VCaP (cell line): ENCODE measurements around the gene HDAC4.

ENCODE experiments used
- H3K27ac ChIP-seq: fragments of 450-650 bp; 2 replicates; pipeline ENCODE4 v1.5.1; 2017
- TF ChIP-seq, protein P1 (sequence below): fragments of 450-650 bp; conservative IDR thresholded peaks from 2 replicates; pipeline ENCODE4 v1.5.1; 2017; ENCODE audit warnings: mild to moderate bottlenecking, moderate library complexity

Gene HDAC4

DNA sequence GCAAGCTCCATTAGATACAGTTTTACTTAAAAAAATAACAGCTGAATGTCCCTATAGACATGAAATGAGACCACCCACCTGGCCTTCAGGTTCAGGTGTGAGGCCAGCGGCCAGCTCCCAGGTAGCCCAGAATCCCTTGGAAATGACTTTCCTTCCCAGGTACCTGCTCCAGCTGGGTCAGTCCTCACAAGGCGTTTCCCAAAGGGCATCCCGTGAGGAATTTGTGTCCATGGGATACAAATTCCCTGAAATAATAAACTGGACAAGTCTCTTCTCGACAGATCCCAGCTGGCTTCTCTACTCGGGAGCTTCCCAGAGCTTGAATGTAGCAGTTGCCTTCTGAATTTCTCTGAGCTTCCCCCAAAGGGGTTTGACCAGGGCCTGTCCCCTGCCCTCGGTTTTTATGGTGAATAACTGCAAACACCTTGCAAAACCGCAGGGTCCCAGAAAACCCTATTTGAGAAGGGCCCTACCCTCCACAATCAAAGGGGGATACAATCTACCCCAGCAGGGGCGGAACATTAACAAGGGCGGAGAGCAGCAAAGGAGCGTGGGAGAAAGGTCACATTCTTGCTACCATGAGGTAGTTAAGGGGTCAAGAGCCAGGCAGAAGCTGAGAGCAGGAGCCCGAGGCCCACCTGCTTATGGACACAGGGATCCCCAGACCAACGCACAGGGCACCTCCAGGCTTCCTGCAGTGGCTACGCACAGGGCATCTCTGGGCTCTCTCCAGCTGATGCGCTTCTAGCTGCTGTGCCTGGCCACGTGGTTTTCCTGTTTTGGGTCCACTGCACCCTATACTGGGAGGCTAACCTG lies 107.7 kb downstream of the HDAC4 start:
- TF ChIP-seq, protein P1, sequence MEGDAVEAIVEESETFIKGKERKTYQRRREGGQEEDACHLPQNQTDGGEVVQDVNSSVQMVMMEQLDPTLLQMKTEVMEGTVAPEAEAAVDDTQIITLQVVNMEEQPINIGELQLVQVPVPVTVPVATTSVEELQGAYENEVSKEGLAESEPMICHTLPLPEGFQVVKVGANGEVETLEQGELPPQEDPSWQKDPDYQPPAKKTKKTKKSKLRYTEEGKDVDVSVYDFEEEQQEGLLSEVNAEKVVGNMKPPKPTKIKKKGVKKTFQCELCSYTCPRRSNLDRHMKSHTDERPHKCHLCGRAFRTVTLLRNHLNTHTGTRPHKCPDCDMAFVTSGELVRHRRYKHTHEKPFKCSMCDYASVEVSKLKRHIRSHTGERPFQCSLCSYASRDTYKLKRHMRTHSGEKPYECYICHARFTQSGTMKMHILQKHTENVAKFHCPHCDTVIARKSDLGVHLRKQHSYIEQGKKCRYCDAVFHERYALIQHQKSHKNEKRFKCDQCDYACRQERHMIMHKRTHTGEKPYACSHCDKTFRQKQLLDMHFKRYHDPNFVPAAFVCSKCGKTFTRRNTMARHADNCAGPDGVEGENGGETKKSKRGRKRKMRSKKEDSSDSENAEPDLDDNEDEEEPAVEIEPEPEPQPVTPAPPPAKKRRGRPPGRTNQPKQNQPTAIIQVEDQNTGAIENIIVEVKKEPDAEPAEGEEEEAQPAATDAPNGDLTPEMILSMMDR, result no peak
- H3K27ac ChIP-seq, result peak overlapping the region; percentile 94; the same call in 1 of the 2 replicates

DNA sequence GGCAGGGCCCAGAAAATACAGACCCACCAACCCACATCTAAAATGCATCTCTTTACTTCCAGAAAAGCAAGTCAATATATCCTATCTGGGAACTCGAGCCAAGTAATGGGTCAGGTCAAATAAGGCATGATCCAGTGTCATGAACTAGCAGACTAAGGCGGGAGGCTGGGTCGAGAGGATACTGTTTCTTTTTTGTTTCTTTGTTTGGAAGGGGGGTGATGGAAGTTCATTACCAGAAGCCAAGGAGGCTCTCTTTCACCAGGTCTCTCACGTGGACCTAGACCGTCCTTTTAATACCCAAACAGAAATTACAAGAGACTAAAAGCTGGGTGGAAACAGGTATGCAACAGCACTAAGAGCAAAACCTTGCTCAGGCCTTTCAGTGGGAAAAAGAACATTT lies 108.3 kb downstream of the HDAC4 start:
- no peak overlapping the region for H3K27ac ChIP-seq
- TF ChIP-seq, protein P1, result no peak

DNA sequence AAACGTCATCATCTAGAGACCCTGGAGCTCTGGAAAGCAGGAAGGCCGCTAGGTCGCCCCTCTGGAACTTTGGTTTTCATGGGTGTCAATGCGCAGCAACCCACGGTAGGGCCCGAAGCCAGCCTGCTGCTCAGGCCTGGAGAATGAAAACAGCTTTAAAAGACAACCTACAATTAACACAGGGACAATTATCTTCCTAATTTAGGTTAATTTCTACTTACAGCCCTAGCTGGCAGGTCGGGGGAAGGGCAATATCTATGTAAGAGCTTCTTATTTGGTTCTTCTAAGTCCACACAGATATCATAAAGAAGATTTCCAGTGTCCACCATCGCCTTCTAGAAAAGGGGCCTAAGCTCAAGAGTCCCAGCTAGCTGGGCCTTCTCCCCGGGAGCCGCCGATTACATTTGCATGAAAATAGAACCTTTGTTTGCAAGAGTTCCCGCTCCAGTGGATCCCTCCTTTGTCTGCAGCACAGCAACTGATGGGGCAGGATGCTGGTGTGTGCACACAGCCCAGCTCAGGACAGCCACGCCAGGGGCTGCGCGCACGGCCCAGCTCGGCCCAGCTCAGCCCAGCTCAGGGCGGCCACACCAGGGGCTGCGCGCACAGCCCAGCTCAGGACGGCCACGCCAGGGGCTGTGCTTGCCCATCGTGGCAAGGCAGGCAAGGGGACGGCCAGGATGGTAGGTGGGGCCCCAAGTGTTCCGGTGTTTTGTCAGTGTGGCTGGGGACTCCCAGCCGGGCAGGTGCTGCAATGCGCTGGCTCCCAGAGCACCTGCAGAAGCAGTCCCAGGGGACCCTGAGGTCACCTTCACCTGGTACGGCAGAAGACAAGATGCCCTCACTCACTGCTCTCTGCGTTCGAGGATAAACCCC lies 109.1 kb downstream of the HDAC4 start:
- H3K27ac ChIP-seq, result no peak overlapping the region
- TF ChIP-seq, protein P1, result no peak

DNA sequence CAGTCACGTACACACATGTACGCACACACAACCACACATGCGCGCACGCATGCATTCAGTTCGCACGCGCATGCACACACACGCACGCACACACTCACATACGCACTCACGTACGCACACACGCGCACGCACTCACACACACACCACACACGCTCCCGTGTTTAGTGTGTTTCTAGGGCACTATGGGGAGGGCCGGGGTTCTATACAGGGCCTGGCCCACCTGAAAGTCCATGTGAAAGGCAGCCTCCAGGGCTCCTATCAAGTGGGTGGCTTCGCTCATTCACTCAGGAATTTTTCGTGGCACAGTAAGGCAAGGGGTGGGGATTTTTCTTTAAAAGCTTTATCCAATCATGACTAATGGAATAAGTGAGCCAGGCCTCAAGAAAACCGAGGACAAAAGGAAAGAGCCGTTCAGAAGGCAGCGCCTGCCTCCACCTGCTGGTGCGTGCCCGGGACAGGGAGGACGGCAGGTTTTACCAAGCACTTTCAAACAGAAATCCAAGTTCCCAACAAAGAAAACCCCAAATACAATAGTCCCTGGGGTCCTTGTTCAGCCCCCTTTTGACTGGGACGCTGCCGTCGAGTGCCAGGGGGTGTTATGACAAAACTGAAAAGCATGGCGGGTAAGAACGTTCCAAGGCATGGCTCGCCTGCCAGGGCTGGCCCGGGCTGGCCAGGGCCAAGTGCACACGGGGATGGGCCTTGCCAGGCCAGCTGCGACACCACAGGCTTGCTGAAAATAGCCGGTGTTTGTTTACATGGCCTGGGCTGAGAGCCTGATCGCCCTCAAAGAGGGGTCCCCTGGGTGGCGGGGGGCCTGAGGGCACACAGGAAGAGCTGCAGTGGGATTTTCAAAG lies 110.0 kb downstream of the HDAC4 start:
- no peak overlapping the region for H3K27ac ChIP-seq

DNA sequence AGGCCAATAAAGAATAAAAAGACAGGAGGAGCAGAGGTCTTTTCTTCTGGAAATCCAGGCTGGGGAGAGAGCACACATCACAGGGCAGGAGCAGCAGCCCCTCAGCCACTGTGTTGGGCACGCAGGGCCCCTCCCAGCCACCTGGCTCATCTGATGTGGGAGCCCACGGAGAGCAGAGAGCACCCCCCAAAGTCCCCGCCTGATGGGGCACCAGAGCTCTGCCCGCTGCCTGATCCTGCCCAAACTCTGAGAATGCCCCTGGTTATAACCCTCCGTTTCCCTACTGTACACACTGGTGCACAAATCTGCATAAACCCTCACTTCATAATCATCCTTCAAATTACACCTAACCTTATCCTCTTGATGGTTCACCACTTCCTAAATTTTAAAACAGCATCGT lies 111.3 kb downstream of the HDAC4 start:
- TF ChIP-seq, protein P1, result no peak
- no peak overlapping the region for H3K27ac ChIP-seq

More for the DNA sequence above, 110.0 kb downstream of the HDAC4 start:
- TF ChIP-seq, protein P1, result no peak

DNA sequence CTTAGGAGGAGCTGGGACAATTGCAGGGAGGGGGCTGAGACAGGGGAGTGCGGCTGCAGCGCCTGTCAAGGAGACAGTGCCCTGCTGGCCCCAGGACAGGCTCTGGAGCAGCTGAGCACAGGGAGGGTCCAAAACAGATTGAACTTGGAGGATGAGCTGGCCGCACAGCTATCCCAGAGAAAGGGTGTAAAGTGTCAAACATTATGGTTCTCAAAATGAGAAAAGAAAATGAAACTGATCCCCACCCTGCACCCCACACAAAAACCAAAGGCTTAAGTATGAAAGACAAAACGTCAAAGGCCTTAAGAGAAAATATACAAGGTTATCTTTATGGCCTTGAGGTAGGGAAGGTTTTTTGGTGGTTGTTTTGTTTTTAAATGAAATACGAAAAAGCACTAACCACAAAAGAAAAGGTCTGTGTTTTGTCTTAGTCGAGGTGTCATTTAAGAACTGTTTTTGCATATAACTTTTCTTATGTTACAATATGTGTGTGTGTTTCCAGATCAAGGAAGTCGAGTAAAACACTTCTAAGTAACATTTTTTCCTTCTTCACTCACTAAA lies 111.8 kb downstream of the HDAC4 start:
- TF ChIP-seq, protein P1, result no peak
- H3K27ac ChIP-seq, result 0 out of 2 replicates have a peak overlapping the region, but pooled peaks have one; percentile 19
